ENCODE data around the gene LACTB.

GRCh38 chr15:63084806-63085205, 36.9 kb upstream of the LACTB start:
- TF ChIP-seq EZH2 (IDR thresholded peaks at IDR 0.05; ENCODE audit: insufficient read depth, poor library complexity, severe bottlenecking) (no peak), EZH2phosphoT487 (IDR thresholded peaks at IDR 0.05; ENCODE audit: insufficient read depth, low read depth) (no peak)

All from GM23248 (cell line).